ENCODE data around the gene SFPQ. TPM values are rescaled to one million over a fixed set of nuclear protein-coding genes. Genes with fewer than 3 reads are reported as not detected.

Gene SFPQ
- total RNA-seq, 1 experiment from 2014 or later, result 573 TPM

GRCh38 chr1:35188578-35189392, 4.2 kb downstream of the SFPQ start:
- peak overlapping the region in 1 of 3 experiments; percentile 86; a peak in 4 of 7 replicates for H3K27ac Mint-ChIP-seq
- Histone ChIP-seq H3T11ph (ENCODE audit: low read length) (no peak overlapping the region), H2BK5ac (ENCODE audit: insufficient read length, low read length) (no peak overlapping the region), H3K4ac (ENCODE audit: low read depth, low read length) (no peak overlapping the region), H3K9me3 (ENCODE audit: control insufficient read depth, low read depth, low read length) (no peaks in the 10 kb centered on the region), H3K27ac (ENCODE audit: insufficient read length, low read depth, low read length) (no peak overlapping the region), H4K8ac (replicated peaks; ENCODE audit: insufficient read length, low read depth, low read length) (no peak overlapping the region), H2BK20ac (ENCODE audit: low read depth, low read length, poor library complexity, severe bottlenecking) (no peak overlapping the region), H4K5ac (ENCODE audit: insufficient read length, low read depth, low read length) (no peak overlapping the region), H2AFZ (ENCODE audit: low read length) (no peak overlapping the region), H3K56ac (ENCODE audit: insufficient read length, low read depth, low read length) (no peak overlapping the region), H3K4me2 (ENCODE audit: insufficient read depth, insufficient read length, low read length) (no peak overlapping the region), H3K23me2 (ENCODE audit: insufficient read length, low read depth, low read length, poor library complexity, severe bottlenecking) (peaks cover 9% of the 10 kb centered on the region), H3K18ac (ENCODE audit: insufficient read length, low read depth, low read length) (no peak overlapping the region), H2AK5ac (ENCODE audit: insufficient read length, low read length) (no peak overlapping the region), H3K4me1 (ENCODE audit: insufficient read depth, low read length) (no peaks in the 10 kb centered on the region; the same call in 1 of the 2 replicates), H3K14ac (ENCODE audit: insufficient read depth, low read length) (no peak overlapping the region), H3K27me3 (ENCODE audit: insufficient read depth, low read length) (no peaks in the 10 kb centered on the region), H4K20me1 (ENCODE audit: control insufficient read depth, insufficient read depth, insufficient read length) (no peaks in the 10 kb centered on the region), H4K91ac (ENCODE audit: insufficient read length, low read depth, low read length) (no peak overlapping the region), H3K23ac (ENCODE audit: insufficient read length, low read depth, low read length) (no peak overlapping the region), H2BK12ac (ENCODE audit: insufficient read length, low read depth, low read length) (no peak overlapping the region), H2BK120ac (ENCODE audit: low read depth, low read length, poor library complexity, severe bottlenecking) (no peak overlapping the region), H3K9ac (ENCODE audit: extremely low read depth, insufficient read length, low read length) (no peak overlapping the region), H2BK15ac (ENCODE audit: low read depth, low read length) (no peak overlapping the region), H3K79me1 (ENCODE audit: insufficient read depth, low read depth, low read length, poor library complexity, severe bottlenecking) (no peaks in the 10 kb centered on the region), H3K79me2 (ENCODE audit: insufficient read depth, low read length) (peaks cover 42% of the 10 kb centered on the region)
- H3K9me3 Mint-ChIP-seq, result peaks cover 2 to 4% of the 10 kb centered on the region in 2 experiments; a peak in 3 of 5 replicates
- TF ChIP-seq CTCF (conservative IDR thresholded peaks at IDR 0.05), result no peak
- H3K27me3 Mint-ChIP-seq (ENCODE audit: low read depth), result no peaks in the 10 kb centered on the region
- DNase-seq, result no peak
- H3K4me1 Mint-ChIP-seq, result peaks cover 51 to 57% of the 10 kb centered on the region in 2 experiments
- H3K36me3 Mint-ChIP-seq (ENCODE audit: insufficient read depth in 1 of 3, low read depth in 3 of 3), result peaks cover 76 to 82% (median 82%) of the 10 kb centered on the region in 3 experiments
- peak overlapping the region; percentile 95 to 98 for H3K4me3 Mint-ChIP-seq
- no CpG with 5 or more reads among the region's 20 CpGs for WGBS (ENCODE audit: extremely low coverage, insufficient read length, low lambda C conversion rate)

All from H9 (cell line).